CD4-positive, alpha-beta T cell treated with Interleukin-15 for 4 hours (primary cell): ENCODE results near the gene SLC39A11.

ENCODE experiments used
- DNase-seq: peaks from one replicate; pipeline ENCODE4 v3.0.0-alpha.2; 2020; ENCODE audit warnings: low spot score

Gene SLC39A11

GRCh38 chr17:72616447-72616846 is 476.0 kb downstream of the SLC39A11 start:
- DNase-seq = no peak

GRCh38 chr17:72615627-72615991 is 476.9 kb downstream of the SLC39A11 start:
- no peak for DNase-seq

- no peak for DNase-seq
These were observed 477.4 kb downstream of the SLC39A11 start for GRCh38 chr17:72614871-72615626.

- DNase-seq = no peak
These were observed 478.0 kb downstream of the SLC39A11 start for GRCh38 chr17:72614476-72614870.

GRCh38 chr17:72613806-72614292 is 478.6 kb downstream of the SLC39A11 start:
- DNase-seq = no peak

GRCh38 chr17:72613396-72613795 is 479.1 kb downstream of the SLC39A11 start:
- DNase-seq = no peak

- DNase-seq = no peak
These were observed 481.3 kb downstream of the SLC39A11 start for GRCh38 chr17:72611172-72611571.

GRCh38 chr17:72609501-72609900 is 483.0 kb downstream of the SLC39A11 start:
- no peak for DNase-seq

GRCh38 chr17:72608436-72608835 is 484.1 kb downstream of the SLC39A11 start:
- DNase-seq = no peak

GRCh38 chr17:72606656-72607055 is 485.8 kb downstream of the SLC39A11 start:
- no peak for DNase-seq

GRCh38 chr17:72605543-72605942 is 486.9 kb downstream of the SLC39A11 start:
- no peak for DNase-seq

- DNase-seq = no peak
These were observed 488.0 kb downstream of the SLC39A11 start for GRCh38 chr17:72604518-72604917.

- no peak for DNase-seq
These were observed 488.9 kb downstream of the SLC39A11 start for GRCh38 chr17:72603420-72604242.

GRCh38 chr17:72602517-72603419 is 489.7 kb downstream of the SLC39A11 start:
- no peak for DNase-seq

GRCh38 chr17:72600934-72601333 is 491.6 kb downstream of the SLC39A11 start:
- DNase-seq = no peak

- no peak for DNase-seq
These were observed 492.6 kb downstream of the SLC39A11 start for GRCh38 chr17:72599891-72600290.

- DNase-seq = no peak
These were observed 493.8 kb downstream of the SLC39A11 start for GRCh38 chr17:72598695-72599094.

GRCh38 chr17:72597354-72598087 is 495.0 kb downstream of the SLC39A11 start:
- DNase-seq = no peak
